Adrenal gland (tissue), 5 donors: Measurements from ENCODE around the gene OMP.

ENCODE experiments used
- CTCF ChIP-seq, 6 experiments: fragments of 450-650 bp in 4 of 6; fragments of 200-600 bp in 2 of 6; sonication (generic) in 1 of 6; IDR thresholded peaks; 1 replicate in 5 of 6; 2 replicates in 1 of 6; pipeline versions ENCODE4 v1.5.1 to v1.8.0; 2016 to 2021; ENCODE audit warnings: antibody characterized with exemption in 6 of 6, mild to moderate bottlenecking in 2 of 6, moderate library complexity in 1 of 6
- POLR2A ChIP-seq, 2 donors: fragments of 450-650 bp; IDR thresholded peaks; one replicate each; pipeline ENCODE4 v1.6.1; 2017; ENCODE audit warnings: antibody characterized with exemption in 2 of 2, mild to moderate bottlenecking in 2 of 2, moderate library complexity in 1 of 2
- donor health status: DM: no; HTN: no; CAD: no.

- TF ChIP-seq CTCF (IDR thresholded peaks at IDR 0.05) (no peak), POLR2A (IDR thresholded peaks at IDR 0.05) (no peak)
Observed at GRCh38 chr11:77118971-77119370, 16.3 kb downstream of the OMP start.
